HG03558 (cell line): ENCODE measurements around the gene TFIP11.

Source experiments
- ATAC-seq: cut with Tn5 transposase; IDR thresholded peaks from one replicate; pipeline ENCODE4 v1.9.1; 2021; ENCODE audit warnings: moderate number of reproducible peaks; ENCODE audit not compliant: unreplicated experiment; ENCODE audit errors: extremely low read depth

TFIP11 gene

GRCh38 chr22:26512149-26512793, at the start of gene TFIP11:
TSS of gene TFIP11 (minus strand) at chr22:26512473. CDS start at chr22:26510272, 2,201 bp downstream.
- no peak for ATAC-seq

GRCh38 chr22:26561756-26562417, 49.6 kb upstream of the TFIP11 start:
- ATAC-seq: no peak

GRCh38 chr22:26559961-26560575, 47.8 kb upstream of the TFIP11 start:
- ATAC-seq: no peak

GRCh38 chr22:26558248-26558895, 46.1 kb upstream of the TFIP11 start:
- ATAC-seq: no peak

DNA sequence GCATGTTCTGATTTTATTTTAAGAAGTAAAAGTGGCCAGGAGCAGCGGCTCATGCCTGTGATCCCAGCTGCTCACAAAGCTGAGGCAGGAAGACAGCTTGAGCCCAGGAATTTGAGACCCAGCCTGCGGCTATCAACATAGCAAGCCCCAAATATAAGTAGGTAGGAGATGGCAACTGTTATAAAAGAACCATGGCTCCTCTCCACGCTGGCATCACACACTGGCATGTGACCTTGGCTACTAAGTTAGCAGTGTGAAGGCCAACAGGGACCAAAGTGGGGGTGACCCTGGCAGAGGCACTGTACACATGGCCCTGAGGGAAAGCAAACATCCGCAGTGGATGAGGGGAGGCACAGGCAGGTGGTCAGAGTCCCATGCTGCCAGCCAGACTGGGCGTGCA, 44.6 kb upstream of the TFIP11 start:
- ATAC-seq: no peak

DNA sequence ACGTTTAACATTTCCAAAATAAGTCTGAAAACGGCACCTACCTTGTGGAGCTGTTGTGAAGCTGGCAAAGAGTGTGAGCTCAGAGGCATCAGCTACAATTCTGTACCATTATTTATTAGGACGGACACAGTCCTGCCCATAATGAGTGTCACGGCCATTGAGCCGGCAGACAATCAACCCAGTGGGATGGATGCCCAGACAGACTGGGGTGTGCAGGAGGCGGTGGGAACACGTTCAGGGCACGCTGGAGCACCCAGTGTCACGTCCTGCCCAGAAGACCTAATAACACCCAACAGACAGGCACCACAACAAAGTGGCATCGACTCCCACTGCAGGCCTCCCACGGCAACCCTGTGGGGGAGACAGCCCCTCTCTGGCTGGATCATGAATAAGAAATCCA, 43.2 kb upstream of the TFIP11 start:
- no peak for ATAC-seq

- ATAC-seq: no peak
These were observed 42.7 kb upstream of the TFIP11 start for GRCh38 chr22:26554956-26555355.

DNA sequence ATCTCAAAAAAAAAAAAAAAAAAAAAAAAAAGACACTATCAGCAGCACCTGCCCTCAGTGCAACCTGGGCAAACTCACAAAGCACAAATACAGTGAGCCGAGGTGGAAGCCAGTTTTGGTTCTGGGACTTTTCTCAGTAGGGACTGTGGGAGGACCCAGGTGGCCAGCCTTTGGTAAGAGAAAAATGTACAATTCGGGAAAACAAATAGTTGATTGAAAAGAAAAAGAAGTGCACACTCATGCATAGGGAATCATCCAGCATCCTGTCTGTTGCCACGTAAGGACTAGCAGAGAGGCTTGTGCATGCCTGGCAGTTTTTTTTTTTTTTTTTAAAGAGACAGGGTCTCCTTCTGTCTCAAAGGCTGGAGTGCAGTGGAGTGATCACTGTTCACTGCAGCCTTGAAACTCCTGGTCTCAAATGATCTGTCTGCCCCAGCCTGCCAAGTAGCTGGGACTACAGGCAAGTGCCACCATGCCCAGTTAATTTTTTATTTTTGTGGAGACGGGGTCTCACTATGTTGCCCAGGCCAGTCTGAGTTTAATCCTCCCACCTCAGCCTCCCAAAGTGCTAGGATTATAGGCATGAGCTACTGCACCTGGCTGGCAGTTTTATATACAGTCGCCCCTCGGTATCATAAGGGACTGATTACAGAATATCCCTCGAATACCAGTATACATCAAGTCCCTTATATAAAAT, 40.9 kb upstream of the TFIP11 start:
- no peak for ATAC-seq

DNA sequence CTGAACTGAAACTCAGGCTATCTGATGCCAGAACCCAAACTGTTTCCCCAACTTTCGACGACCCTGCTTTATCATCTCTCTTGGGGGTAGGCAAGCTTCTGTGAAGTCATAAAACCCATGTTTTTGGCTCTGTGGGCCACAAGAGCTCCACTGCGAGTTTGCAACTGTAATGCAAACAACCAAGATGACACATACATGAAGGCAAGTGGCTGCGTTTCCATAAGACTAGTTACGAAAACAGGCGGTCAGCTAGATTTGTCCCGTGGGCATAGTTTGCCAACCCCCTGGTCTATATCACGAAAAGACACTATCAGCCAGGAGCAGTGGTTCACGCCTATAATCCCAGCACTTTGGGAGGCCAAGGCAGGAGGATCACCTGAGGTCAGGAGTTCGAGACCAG, 40.2 kb upstream of the TFIP11 start:
- ATAC-seq: no peak

DNA sequence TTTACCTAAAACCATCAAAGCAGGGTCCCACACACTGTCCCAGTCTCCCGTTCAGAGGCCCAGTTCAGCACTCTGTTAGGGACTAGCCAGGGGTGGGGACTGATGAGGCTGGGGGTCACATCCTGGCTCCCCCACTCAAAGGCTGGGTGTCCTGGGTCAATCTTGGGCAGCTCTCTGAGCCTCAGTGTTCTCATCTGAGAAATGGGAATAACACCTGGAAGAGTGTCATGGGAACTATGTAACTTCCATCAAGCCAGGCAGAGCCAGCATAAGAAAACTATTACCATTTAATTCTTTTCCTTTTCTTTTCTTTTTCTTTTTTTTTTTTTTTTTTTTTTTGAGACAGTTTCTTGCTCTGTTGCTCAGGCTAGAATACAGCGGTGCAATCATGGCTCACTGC, 39.3 kb upstream of the TFIP11 start:
- ATAC-seq: no peak

- ATAC-seq: no peak
These were observed 38.3 kb upstream of the TFIP11 start for GRCh38 chr22:26550498-26551033.

DNA sequence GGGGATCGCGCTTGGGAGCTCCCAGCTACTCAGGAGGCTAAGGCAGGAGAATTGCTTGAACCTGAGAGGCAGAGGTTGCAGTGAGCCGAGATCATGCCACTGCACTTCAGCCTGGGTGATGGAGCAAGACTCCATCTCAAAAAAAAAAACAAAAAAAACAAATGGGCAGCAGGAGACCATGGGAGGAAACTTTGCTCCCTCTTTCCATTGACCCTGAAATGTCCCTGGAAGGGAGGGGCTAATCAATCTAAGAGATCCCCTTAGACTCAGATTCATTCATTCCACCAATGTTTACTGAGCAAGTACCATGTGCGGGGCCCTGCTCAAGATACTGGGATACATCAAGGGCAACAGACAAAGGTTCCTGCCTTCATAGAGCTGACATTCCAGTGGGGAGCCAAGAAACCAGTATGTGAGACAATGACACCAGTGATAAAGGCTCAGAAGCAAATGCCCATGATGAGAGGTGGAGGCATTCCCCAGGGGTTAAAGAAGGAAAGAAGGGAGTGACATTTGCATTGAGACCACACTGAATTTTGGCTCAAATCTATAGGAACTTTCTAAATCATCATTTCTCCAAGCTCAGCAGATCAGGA, 37.7 kb upstream of the TFIP11 start:
- no peak for ATAC-seq

DNA sequence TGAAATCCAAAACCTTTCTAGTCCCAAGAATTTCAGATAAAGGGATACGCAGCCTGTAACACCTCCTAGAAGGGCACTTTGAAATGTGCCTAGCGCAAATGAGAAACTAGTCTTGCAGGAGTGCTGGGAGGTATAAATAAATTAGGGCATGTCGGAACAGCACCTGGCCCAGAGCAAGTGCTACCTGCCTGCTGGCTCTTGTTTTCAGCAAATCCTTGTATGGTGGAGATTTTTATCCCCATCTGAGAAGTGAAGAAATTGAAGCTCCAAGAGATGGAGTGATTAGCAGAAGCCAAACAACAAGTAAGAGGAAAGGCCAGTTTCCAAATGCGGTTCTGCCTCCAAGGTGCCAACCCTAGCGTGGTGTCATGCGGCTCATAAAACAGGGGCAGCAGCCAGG, 36.7 kb upstream of the TFIP11 start:
- ATAC-seq: no peak

GRCh38 chr22:26548303-26548702, 36.0 kb upstream of the TFIP11 start:
- no peak for ATAC-seq

DNA sequence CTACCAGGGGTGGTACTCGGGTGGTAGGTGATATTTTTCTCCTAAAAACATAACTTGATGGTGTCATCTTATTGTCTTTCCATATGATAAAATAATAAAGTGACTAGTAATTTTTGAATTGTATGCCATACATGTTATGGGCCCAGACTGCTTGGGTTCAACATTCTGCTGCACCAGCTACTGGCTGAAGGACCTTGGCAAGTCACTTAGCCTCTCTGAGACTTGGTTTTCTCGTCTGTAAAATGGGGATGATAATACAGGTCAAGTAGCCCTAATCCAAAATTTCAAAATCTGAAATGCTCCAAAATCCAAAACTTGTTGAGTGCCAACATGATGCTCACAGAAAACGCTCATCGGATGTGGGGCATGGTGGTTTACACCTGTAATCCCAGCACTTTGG, 35.6 kb upstream of the TFIP11 start:
- ATAC-seq: no peak

DNA sequence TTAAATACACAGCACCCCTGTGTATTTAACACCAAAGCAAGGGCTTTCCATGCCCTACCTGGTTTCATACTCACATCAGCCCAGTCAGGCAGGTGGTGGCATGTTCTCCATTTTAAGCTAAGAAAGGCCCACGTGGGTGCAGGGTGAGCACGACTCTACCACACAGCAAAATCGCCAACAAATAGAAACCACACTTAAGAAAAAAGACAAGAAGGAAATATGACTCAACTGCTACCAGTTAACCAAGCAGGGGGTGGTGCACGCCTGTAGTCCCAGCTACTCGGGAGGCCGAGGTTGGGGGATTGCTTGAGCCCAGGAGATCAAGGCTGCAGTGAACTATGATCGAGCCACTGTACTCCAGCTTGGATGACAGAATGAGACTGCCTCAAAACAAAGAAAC, 35.2 kb upstream of the TFIP11 start:
- no peak for ATAC-seq

GRCh38 chr22:26546282-26546681, 34.0 kb upstream of the TFIP11 start:
- ATAC-seq: no peak

DNA sequence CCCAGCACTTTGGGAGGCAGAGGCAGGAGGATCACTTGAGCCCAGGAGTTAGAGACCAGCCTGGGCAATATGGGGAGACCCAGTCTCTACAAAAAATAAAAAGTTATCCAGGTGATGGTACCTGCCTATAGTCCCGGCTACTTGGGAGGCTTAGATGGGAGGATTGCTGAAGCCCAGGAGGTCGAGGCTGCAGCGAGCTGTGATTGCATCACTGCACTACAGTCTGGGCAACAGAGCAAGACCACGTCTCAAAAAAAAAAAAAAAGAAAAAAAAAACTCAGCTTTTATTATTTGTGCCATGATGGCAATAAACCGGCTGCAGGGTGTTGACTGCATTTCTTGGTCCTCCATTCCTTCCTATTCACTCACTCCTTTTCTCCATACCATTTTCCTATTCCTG, 33.6 kb upstream of the TFIP11 start:
- ATAC-seq: no peak

DNA sequence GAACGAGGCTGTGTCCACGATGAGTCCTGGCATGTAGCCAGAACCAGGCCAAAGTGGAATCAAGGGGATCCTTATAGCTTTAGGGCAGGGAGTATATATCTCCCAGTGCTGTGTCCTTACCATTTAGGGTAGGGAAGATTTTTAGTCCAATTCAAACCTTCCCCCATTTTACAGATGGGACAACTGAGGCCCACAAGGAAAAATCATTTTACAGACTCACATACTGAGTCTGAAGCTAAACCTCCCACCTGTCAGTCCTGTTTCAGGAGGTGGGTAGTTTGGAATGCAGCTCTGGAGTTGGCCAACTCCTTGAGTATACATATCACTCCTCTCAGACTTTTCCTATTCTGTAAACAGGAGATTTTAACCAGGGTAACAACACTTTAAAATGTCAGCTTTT, 33.1 kb upstream of the TFIP11 start:
- ATAC-seq: no peak

DNA sequence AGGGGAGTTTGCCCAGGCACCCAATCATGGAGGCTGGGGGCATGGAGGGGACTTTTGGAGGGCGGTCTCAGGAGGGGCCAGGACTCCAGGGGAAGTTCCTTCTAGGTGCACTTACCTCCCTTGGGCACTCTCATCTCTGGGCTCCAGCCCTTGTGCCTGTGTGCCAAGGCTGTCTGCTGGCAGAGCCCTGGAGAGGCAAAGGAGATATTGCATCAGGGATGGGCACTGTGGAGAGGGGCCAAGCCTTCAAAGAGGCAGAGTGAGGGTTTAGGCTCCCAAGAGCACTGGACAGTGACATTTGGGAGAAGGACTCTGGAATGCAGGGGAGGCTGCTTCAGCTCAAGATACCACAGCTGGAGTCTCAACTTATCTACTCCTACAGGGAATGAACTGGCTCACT, 32.2 kb upstream of the TFIP11 start:
- no peak for ATAC-seq
